GM12864 (cell line): ENCODE data around the gene FREM1.

Experiments
- DNase-seq: peaks from one replicate; pipeline ENCODE4 v3.0.0-alpha.2; 2011; ENCODE audit warnings: low read depth
- H3K4me3 ChIP-seq: 2 replicates; pipeline ENCODE4 v1.5.1; 2011; ENCODE audit warnings: mild to moderate bottlenecking, low read depth, low read length, control low read depth
- TF ChIP-seq, protein P1 (sequence below): IDR thresholded peaks from 2 replicates; pipeline ENCODE4 v1.5.1; 2011; ENCODE audit warnings: low read depth, mild to moderate bottlenecking, moderate library complexity, low read length, control low read depth, inconsistent platforms; ENCODE audit errors: missing control alignments

The FREM1 gene

GRCh38 chr9:14893280-14893679 is 16.9 kb downstream of the FREM1 start:
- TF ChIP-seq, protein P1, sequence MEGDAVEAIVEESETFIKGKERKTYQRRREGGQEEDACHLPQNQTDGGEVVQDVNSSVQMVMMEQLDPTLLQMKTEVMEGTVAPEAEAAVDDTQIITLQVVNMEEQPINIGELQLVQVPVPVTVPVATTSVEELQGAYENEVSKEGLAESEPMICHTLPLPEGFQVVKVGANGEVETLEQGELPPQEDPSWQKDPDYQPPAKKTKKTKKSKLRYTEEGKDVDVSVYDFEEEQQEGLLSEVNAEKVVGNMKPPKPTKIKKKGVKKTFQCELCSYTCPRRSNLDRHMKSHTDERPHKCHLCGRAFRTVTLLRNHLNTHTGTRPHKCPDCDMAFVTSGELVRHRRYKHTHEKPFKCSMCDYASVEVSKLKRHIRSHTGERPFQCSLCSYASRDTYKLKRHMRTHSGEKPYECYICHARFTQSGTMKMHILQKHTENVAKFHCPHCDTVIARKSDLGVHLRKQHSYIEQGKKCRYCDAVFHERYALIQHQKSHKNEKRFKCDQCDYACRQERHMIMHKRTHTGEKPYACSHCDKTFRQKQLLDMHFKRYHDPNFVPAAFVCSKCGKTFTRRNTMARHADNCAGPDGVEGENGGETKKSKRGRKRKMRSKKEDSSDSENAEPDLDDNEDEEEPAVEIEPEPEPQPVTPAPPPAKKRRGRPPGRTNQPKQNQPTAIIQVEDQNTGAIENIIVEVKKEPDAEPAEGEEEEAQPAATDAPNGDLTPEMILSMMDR = no peak
- no peak for DNase-seq
- no peak overlapping the region for H3K4me3 ChIP-seq

GRCh38 chr9:14891332-14891731 is 18.9 kb downstream of the FREM1 start:
- TF ChIP-seq, protein P1 = no peak
- no peak for DNase-seq
- H3K4me3 ChIP-seq = no peak overlapping the region

GRCh38 chr9:14889451-14889850 is 20.8 kb downstream of the FREM1 start:
- TF ChIP-seq, protein P1 = no peak
- DNase-seq = no peak
- H3K4me3 ChIP-seq = no peak overlapping the region

- no peak overlapping the region for H3K4me3 ChIP-seq
- no peak for DNase-seq
- TF ChIP-seq, protein P1 = no peak
These were observed 21.4 kb downstream of the FREM1 start for GRCh38 chr9:14888875-14889274.

- DNase-seq = no peak
- TF ChIP-seq, protein P1 = no peak
- H3K4me3 ChIP-seq = no peak overlapping the region
These were observed 22.0 kb downstream of the FREM1 start for GRCh38 chr9:14888272-14888671.

DNA sequence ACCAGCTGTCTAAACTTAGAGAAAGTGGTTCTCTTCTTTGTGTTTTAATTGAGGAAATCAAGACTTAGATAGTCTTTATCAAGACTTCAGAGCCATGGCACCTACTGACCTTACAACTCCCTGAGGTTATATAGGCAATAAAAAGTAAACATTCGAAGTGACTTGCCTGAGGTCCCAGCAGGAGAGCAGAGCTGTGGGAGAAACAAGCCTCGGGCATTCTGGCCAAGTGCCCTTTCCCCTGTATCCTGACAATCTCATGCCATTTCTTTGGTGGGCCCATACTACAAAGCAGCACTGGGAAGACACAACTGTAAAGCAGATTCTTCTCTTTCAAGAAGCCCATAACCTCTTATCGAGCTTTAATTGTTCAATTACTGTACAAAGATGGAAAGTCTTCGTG is 23.1 kb downstream of the FREM1 start:
- no peak for DNase-seq
- no peak overlapping the region for H3K4me3 ChIP-seq
- TF ChIP-seq, protein P1 = no peak

GRCh38 chr9:14883310-14883944 is 26.8 kb downstream of the FREM1 start:
- no peak for DNase-seq
- H3K4me3 ChIP-seq = no peak overlapping the region
- TF ChIP-seq, protein P1 = no peak
